Pancreas (tissue), 10 donors: ENCODE measurements around the gene MUS81. TPM values are rescaled to one million over a fixed set of nuclear protein-coding genes. Genes with fewer than 3 reads are reported as not detected.
A peak's percentile ranks its signal among the peaks of the same experiment; 100 is the strongest.

Source experiments
- ATAC-seq, 4 donors: fragments of 200-7000 bp; cut with Tn5 transposase; one replicate each; pipeline versions ENCODE4 v1.8.0 to v1.9.1; 2020; ENCODE audit warnings: mild to moderate bottlenecking in 4 of 4, moderate library complexity in 4 of 4
- DNase-seq, 6 donors: peaks; one replicate each; pipeline ENCODE4 v3.0.0-alpha.2; 2020
- FAIRE-seq: peaks from 2 replicates; lab custom pipeline; 2012; peaks lifted over from hg19 to GRCh38; lab: Jason Lieb, UNC
- H3K27ac ChIP-seq, 4 donors: fragments of 200-600 bp; sonication (generic); 1 replicate in 3 of 4; 2 replicates in 1 of 4; pipeline versions ENCODE4 v1.5.0 to v1.8.0; 2020
- H3K27me3 ChIP-seq, 4 donors: fragments of 200-600 bp; one replicate each; pipeline ENCODE4 v1.8.0; 2021
- H3K36me3 ChIP-seq, 3 donors: fragments of 200-600 bp; sonication (generic) in 1 of 3; one replicate each; pipeline versions ENCODE4 v1.5.0 to v1.8.0; 2020 to 2021
- H3K4me1 ChIP-seq, 3 donors: fragments of 200-600 bp; one replicate each; pipeline ENCODE4 v1.8.0; 2021
- H3K4me3 ChIP-seq, 4 donors: fragments of 200-600 bp; sonication (generic) in 2 of 4; one replicate each; pipeline versions ENCODE4 v1.5.0 to v1.8.0; 2020 to 2021
- H3K9me3 ChIP-seq, 4 donors: fragments of 200-600 bp; one replicate each; pipeline ENCODE4 v1.8.0; 2021
- WGBS, 2 donors: extraction: QIAGEN DNeasy Blood & Tissue Kit; methylation state at CpG; one replicate each; pipeline ENCODE4 v1.1.7; 2013; 5-methylcytosine and 5-hydroxymethylcytosine counted together
- intact Hi-C, 3 donors: fragments of 100-400 bp; cut with DNase I; formaldehyde crosslinking; loops; one replicate each; pipeline versions ENCODE4 v1.11.1 to v1.14.2; 2022
- polyA plus RNA-seq, 2 donors: library from polyadenylated mRNA; stranded (reverse); fragments of 200-250 nt; gene quantifications; one replicate each; pipeline ENCODE4 v1.2.3, GENCODE V29; 2013
- total RNA-seq, 6 donors: library from RNA; stranded (reverse); fragmentation: NEBNext Ultra II Directional in 4 of 6; extraction: Animal tissue kit (Norgen Biotek cat#: 25700) in 4 of 6; gene quantifications; one replicate each; pipeline versions ENCODE4 v1.2.1 to v1.2.4, GENCODE V29; 2021 to 2023
- TF ChIP-seq, protein P1 (sequence below), 4 donors: fragments of 200-600 bp; sonication (generic) in 3 of 4; IDR thresholded peaks; one replicate each; pipeline versions ENCODE4 v1.5.0 to v1.8.0; 2021; ENCODE audit warnings: antibody characterized with exemption in 4 of 4
- donor health status: healthy with polysubstance abuse.
- donor health status: DM: no; HTN: no; CAD: no; lungs with moderate emphysema.
- donor health status: DM: no; HTN: no; CAD: no.
- donor health status: control.
- donor health status: control.
- donor health status: Bipolar disorder and iron deficiency.
- donor health status: DM: yes; HTN: yes; CAD: no.
- donor health status: DM: no; HTN: no; CAD: no.
- donor health status: DM: no; HTN: no; CAD: no.
- donor health status: DM: yes; HTN: yes; CAD: no.

The MUS81 gene
- total and polyA plus RNA-seq, 8 donors = 12.7 to 62.6 (median 22.5) TPM

DNA sequence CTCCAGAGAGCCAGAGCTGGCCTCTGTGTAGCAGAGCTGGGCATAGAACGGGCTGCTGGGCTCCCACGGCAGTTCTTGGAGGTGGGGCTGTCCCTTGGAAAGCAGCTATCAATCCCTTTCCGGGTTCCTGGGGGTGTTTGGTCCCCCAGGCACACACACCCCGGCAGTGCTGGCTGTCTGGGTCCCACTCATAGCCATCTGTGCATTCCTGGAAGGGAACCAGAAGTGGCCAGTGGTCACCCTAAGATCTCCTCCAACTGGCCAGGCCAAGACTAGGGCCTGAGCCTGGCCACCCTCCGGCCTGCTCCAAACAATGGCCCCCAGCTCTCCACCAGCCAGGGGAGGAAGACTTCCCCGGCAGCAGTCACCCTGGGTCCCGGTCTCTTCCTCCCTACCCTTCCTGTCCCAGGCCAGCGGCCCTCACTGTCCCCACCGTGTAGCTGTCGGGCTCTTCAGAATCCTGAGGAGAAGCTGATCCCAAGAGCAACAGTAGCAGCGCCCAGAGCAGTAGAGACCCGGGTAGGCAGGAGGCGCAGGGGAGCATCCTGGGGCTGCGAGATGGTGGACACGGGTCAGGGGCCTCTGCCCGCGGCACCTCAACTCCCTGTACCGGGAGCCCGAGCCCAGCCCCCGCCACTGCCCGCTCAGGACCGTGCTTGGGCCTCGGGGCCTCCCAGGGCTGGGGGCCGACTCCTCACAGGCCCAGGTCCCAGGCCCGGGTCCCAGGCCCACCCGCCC, 11.7 kb downstream of the MUS81 start:
- intact Hi-C loops = no loop called here
- H3K27me3 ChIP-seq = no peaks in the 10 kb centered on the region
- 51 to 56% methylated on average over 24 to 26 of the region's 26 CpGs for WGBS, 2 donors
- peak in 2 of 6 donors; percentile 46 to 78 for DNase-seq
- H3K4me1 ChIP-seq = no peaks in the 10 kb centered on the region
- ATAC-seq = peak in 1 of 4 donors; percentile 1
- no peak for FAIRE-seq
- H3K27ac ChIP-seq = peak overlapping the region; percentile 35 to 73 (median 54)
- no peaks in the 10 kb centered on the region for H3K9me3 ChIP-seq
- TF ChIP-seq, protein P1, sequence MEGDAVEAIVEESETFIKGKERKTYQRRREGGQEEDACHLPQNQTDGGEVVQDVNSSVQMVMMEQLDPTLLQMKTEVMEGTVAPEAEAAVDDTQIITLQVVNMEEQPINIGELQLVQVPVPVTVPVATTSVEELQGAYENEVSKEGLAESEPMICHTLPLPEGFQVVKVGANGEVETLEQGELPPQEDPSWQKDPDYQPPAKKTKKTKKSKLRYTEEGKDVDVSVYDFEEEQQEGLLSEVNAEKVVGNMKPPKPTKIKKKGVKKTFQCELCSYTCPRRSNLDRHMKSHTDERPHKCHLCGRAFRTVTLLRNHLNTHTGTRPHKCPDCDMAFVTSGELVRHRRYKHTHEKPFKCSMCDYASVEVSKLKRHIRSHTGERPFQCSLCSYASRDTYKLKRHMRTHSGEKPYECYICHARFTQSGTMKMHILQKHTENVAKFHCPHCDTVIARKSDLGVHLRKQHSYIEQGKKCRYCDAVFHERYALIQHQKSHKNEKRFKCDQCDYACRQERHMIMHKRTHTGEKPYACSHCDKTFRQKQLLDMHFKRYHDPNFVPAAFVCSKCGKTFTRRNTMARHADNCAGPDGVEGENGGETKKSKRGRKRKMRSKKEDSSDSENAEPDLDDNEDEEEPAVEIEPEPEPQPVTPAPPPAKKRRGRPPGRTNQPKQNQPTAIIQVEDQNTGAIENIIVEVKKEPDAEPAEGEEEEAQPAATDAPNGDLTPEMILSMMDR (IDR thresholded peaks at IDR 0.05) = no peak
- no peaks in the 10 kb centered on the region for H3K36me3 ChIP-seq
- peak overlapping the region; percentile 7 to 39 (median 31) for H3K4me3 ChIP-seq

DNA sequence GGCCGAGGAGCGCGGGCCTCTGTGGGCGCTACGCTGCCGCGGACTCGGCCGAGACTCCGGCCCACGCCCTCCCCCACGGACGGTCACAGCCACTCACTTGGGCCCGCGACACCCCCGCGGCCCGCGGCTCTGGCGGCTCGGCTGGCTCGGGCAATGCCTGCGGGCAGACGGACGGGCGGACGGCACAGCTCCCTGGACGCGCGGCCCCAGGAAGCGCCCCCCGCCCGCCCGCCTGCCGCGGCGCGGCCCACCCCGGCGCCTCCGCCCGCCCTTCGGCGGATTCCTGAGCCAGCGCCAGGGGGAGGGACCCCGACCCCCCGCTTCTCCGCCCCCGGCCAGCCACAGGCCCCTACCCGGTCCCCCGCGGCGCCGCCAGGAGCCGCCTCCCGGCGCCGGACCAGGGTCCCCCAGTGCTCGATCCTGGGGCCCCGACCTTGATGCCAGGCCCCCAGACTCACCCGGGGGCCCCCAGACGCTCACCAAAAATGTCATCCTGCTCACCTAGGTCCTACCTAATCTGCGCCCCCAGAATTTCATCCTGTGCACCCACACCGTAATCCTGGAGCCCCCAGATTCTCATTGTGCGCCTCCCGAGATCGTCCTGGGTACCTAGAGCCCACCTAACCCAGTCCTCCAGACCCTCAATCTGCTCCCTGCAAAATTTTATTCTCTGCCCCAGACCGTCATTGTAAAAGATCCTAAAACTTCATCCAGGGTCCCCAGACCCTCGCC, 12.5 kb downstream of the MUS81 start, which contains the start of gene EFEMP2:
Gene EFEMP2, minus strand, starts transcription at position 215 of the 732 bp plus-strand sequence. CDS start 446 bp downstream, outside the sequence.
- peak; percentile 6 to 15 (median 10) for ATAC-seq
- no peaks in the 10 kb centered on the region for H3K4me1 ChIP-seq
- FAIRE-seq = no peak
- no peaks in the 10 kb centered on the region for H3K36me3 ChIP-seq
- TF ChIP-seq, protein P1 (IDR thresholded peaks at IDR 0.05) = no peak
- peak in 2 of 6 donors; percentile 66 to 76 for DNase-seq
- H3K27me3 ChIP-seq = no peaks in the 10 kb centered on the region
- H3K4me3 ChIP-seq = peak within 1 kb of the TSS; percentile 7 to 39 (median 31)
- no peaks in the 10 kb centered on the region for H3K9me3 ChIP-seq
- WGBS, 2 donors = 4 to 5% methylated on average over 35 to 69 of the region's 69 CpGs
- H3K27ac ChIP-seq = peak within 1 kb of the TSS; percentile 46 to 73 (median 54)
- intact Hi-C loops = no loop called here

DNA sequence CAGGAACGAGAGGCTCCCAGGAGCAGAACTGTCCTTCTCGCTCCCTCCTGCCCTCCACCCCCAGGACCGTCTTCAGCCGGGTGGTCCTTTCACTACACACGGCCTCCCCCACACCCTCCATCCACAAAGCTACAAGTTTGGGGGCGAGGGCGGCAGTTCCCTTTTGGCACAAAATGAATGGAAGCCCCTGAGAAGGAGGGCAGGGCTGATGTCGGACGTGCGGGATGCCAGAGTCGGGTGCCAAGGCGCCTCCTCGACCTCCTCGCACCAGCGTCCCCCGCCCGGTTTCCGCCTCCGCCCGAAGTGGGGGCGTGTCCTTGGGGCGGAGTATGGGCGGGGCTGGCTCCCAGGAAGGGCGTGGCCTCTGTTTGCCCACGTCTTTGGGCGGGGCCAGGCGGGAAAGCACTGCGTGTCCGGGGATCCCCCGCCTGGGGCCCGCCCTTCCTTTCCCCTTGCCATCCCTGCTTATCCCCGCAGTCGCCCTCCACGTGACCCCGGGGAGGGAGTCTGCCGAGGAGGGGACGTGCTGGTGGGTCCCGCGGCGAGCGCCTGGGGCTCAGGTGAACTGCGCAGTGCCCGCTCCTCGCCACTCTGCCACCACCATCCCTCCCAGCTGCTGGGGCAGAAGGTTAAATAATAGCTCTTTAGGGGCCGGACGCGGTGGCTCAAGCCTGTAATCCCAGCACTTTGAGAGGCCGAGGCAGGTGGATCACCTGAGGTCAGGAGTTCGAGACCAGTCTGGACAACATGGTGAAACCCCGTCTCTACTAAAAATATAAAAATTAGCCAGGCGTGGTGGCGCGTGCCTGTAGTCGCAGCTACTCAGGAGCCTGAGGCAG, 13.3 kb downstream of the MUS81 start:
- Histone ChIP-seq H3K27ac (peak overlapping the region; percentile 46 to 73 (median 54)), H3K36me3 (no peaks in the 10 kb centered on the region), H3K27me3 (no peaks in the 10 kb centered on the region), H3K4me1 (no peaks in the 10 kb centered on the region), H3K9me3 (no peaks in the 10 kb centered on the region), H3K4me3 (peak overlapping the region; percentile 7 to 39 (median 31))
- 6 to 8% methylated on average over 50 to 54 of the region's 54 CpGs for WGBS, 2 donors
- intact Hi-C loops = no loop called here
- ATAC-seq (peak; percentile 97 to 98 (median 98)), DNase-seq (peak; percentile 92 to 99 (median 96)), FAIRE-seq (peak; percentile 66)
- TF ChIP-seq, protein P1 (IDR thresholded peaks at IDR 0.05) = no peak

DNA sequence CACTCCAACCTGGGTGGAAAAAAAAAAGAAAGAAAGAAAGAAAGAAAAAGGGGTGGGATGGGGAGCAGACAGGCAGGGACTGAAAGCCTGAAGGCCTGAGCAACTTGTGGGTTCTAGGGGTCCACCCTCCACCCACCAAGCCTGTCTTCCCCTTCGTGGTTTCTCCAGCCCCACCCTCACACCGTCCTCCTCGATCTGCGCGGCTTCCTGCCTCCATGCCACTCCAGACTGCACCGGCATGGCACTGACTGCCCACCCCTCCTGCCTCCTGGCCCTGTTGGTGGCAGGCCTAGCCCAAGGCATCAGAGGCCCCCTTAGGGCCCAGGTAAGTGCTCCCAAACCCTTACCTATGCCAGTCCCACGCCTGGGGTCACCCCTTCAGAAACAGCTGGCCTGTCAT, 19.4 kb downstream of the MUS81 start, which contains the start of gene CTSW:
Gene CTSW, plus strand, starts transcription at position 221 of the 400 bp plus-strand sequence. Its CDS starts 18 bp downstream, at position 239.
- TF ChIP-seq, protein P1 (IDR thresholded peaks at IDR 0.05) = no peak
- WGBS, 2 donors = 46 to 63% methylated on average over 7 of the region's 7 CpGs
- DNase-seq = peak in 2 of 6 donors; percentile 3 to 22
- no peak for ATAC-seq
- intact Hi-C loops = loop anchor here in 1 of 3 donors (5.0 kb wide), 1 partner anchor 108 kb away; no protein-coding TSS in a partner anchor
- no peak for FAIRE-seq
- no peaks in the 10 kb centered on the region for H3K4me1 ChIP-seq
- no peaks in the 10 kb centered on the region for H3K9me3 ChIP-seq
- H3K4me3 ChIP-seq = no peak within 1 kb of the TSS
- H3K36me3 ChIP-seq = peaks cover 0 to 4% (median 0%) of the 10 kb centered on the region in 3 donors
- H3K27ac ChIP-seq = no peak within 1 kb of the TSS
- H3K27me3 ChIP-seq = no peaks in the 10 kb centered on the region
